SK-N-MC (cell line): ENCODE data around the gene RHBDL1.

Experiments
- EZH2 ChIP-seq: fragments of 200-600 bp; sonication (generic); IDR thresholded peaks from one replicate; pipeline ENCODE4 v1.6.1; 2017; ENCODE audit warnings: antibody characterized with exemption
- POLR2AphosphoS5 ChIP-seq: IDR thresholded peaks from 2 replicates; pipeline ENCODE4 v1.6.1; 2012; ENCODE audit warnings: mild to moderate bottlenecking, low read depth, low read length, borderline replicate concordance

- TF ChIP-seq EZH2 (no peak), POLR2AphosphoS5 (peak; percentile 1; the same call in 1 of the 2 replicates)
Measured at GRCh38 chr16:647173-647902, 28.1 kb upstream of the RHBDL1 start.
